ENCODE data around the gene ICAM5.

DNA sequence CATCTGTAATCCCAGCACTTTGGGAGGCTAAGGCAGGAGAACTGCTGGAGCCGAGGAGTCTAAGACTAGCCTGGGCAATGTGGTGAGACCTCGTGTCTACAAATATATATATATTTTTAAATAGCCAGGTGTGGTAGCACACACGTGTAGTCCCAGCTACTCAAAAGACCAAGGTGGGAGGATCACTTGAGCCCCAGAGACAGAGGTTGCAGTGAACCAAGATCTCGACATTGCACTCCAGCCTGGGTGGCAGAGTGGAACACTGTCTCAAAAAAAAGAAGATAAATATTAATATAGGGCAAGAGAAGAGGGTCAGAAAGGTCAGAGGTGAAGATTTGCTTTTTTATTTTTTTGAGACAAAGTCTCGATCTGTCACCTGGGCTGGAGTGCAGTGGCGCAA is 43.2 kb upstream of the ICAM5 start:
- TF ChIP-seq GATA3 (IDR thresholded peaks at IDR 0.05; ENCODE audit: low read depth, low read length) (no peak), GATA2 (IDR thresholded peaks at IDR 0.05; ENCODE audit: low read depth, low read length) (no peak)
